Astrocyte (in vitro differentiated cells and primary cell): ENCODE data around the gene MARK1. TPM values are rescaled to one million over a fixed set of nuclear protein-coding genes. Genes with fewer than 3 reads are reported as not detected.

Experiments used
- DNase-seq: peaks from one replicate; pipeline ENCODE4 v3.0.0-alpha.2; 2010; ENCODE audit warnings: low read depth
- FAIRE-seq: peaks from 2 replicates; lab custom pipeline; 2011; peaks lifted over from hg19 to GRCh38; lab: Jason Lieb, UNC
- H2AFZ ChIP-seq: 2 replicates; pipeline ENCODE4 v1.6.0; 2012; ENCODE audit warnings: low read depth, low read length, inconsistent platforms
- H3K27ac ChIP-seq: 2 replicates; pipeline ENCODE4 v1.5.1; 2011; ENCODE audit warnings: low read depth, low read length, inconsistent platforms
- H3K27me3 ChIP-seq: 2 replicates; pipeline ENCODE4 v1.6.0; 2011; ENCODE audit warnings: low read length, inconsistent platforms; ENCODE audit not compliant: insufficient read depth
- H3K36me3 ChIP-seq: 2 replicates; pipeline ENCODE4 v1.5.1; 2011; ENCODE audit warnings: low read length, inconsistent platforms; ENCODE audit not compliant: insufficient read depth
- H3K4me1 ChIP-seq: 2 replicates; pipeline ENCODE4 v1.5.1; 2011; ENCODE audit warnings: low read length, inconsistent platforms; ENCODE audit not compliant: insufficient read depth
- H3K4me2 ChIP-seq: 2 replicates; pipeline ENCODE4 v1.6.0; 2012; ENCODE audit warnings: low read length, inconsistent platforms
- H3K4me3 ChIP-seq: 2 replicates; pipeline ENCODE4 v1.5.1; 2011; ENCODE audit warnings: low read depth, mild to moderate bottlenecking, low read length, inconsistent platforms; ENCODE audit not compliant: insufficient read depth
- H3K79me2 ChIP-seq: 2 replicates; pipeline ENCODE4 v1.6.0; 2012; ENCODE audit warnings: mild to moderate bottlenecking, low read length, inconsistent platforms; ENCODE audit not compliant: insufficient read depth
- H3K9ac ChIP-seq: 2 replicates; pipeline ENCODE4 v1.6.0; 2012; ENCODE audit warnings: mild to moderate bottlenecking, low read length, inconsistent platforms
- H3K9me3 ChIP-seq: 2 replicates; pipeline ENCODE4 v1.5.1; 2012; ENCODE audit warnings: low read depth, mild to moderate bottlenecking, low read length, inconsistent platforms; ENCODE audit not compliant: insufficient read depth
- H4K20me1 ChIP-seq: 2 replicates; pipeline ENCODE4 v1.6.0; 2012; ENCODE audit warnings: low read length, inconsistent platforms; ENCODE audit not compliant: insufficient read depth
- H3K27ac Mint-ChIP-seq: one replicate; pipeline ENCODE4 v1.8.0; 2021; ENCODE audit warnings: mild to moderate bottlenecking, mixed read lengths; ENCODE audit not compliant: unreplicated experiment
- H3K27me3 Mint-ChIP-seq: one replicate; pipeline ENCODE4 v1.8.0; 2021; ENCODE audit warnings: low read depth, mixed read lengths; ENCODE audit not compliant: unreplicated experiment
- H3K36me3 Mint-ChIP-seq: one replicate; pipeline ENCODE4 v1.8.0; 2021; ENCODE audit warnings: low read depth, mixed read lengths; ENCODE audit not compliant: unreplicated experiment
- H3K4me1 Mint-ChIP-seq: one replicate; pipeline ENCODE4 v1.8.0; 2021; ENCODE audit warnings: low read depth, mixed read lengths; ENCODE audit not compliant: unreplicated experiment
- H3K4me3 Mint-ChIP-seq: one replicate; pipeline ENCODE4 v1.8.0; 2021; ENCODE audit warnings: mild to moderate bottlenecking, moderate library complexity, mixed read lengths; ENCODE audit not compliant: unreplicated experiment
- H3K9me3 Mint-ChIP-seq: one replicate; pipeline ENCODE4 v1.8.0; 2021; ENCODE audit warnings: mild to moderate bottlenecking, mixed read lengths; ENCODE audit not compliant: unreplicated experiment
- CTCF ChIP-seq: IDR thresholded peaks from 2 replicates; pipeline ENCODE4 v1.5.1; 2011; ENCODE audit warnings: low read depth, mild to moderate bottlenecking, inconsistent platforms, low read length, moderate library complexity; ENCODE audit not compliant: insufficient read depth
- EZH2 ChIP-seq: IDR thresholded peaks from 2 replicates; pipeline ENCODE4 v1.6.1; 2012; ENCODE audit warnings: mild to moderate bottlenecking, low read length, inconsistent platforms; ENCODE audit not compliant: insufficient read depth
- total RNA-seq: library from RNA; stranded (reverse); gene quantifications from 2 replicates; pipeline ENCODE4 v1.2.1, GENCODE V29; 2021

MARK1 gene
- total RNA-seq, 1 donor from 2014 or later: 10.8 TPM

DNA sequence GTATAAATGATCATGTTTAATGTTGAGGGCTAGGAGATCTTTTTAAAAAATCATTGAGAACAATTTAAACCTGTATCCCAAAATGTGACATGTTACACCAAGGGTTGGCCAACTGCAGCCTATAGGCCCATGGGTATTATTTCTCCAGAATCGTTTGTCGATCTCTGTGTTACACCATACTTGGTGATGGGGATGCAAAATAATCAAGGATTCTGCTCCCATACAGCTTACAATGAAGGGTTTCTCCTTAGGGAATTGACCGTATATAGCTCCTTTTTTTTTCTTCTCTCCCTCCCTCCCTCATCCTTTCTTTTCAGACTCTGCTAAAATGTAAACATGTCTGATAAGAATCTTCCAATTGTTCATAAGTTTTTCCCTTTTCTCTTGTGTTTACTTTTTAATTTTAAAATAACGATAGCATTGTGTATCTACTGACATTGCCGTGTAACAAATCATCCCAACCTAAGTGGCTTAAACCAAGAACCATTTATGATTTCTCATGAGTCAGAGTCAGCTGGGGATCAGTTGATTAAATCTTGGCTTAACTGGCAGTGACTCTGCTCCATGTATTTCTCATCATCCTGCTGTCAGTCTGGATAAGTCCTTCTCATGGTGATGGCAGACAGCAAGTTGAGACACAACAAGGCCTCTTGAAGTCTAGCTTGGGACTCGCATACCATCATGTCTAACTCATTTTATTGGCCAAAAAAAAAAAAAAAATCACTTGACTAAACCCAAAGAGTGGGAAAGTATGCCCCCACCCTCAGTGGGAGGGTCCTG lies 48.0 kb downstream of the MARK1 start:
- TF ChIP-seq CTCF (no peak), EZH2 (no peak)
- peaks cover 3% of the 10 kb centered on the region for H3K36me3 Mint-ChIP-seq
- Histone ChIP-seq H2AFZ (no peak overlapping the region), H3K27me3 (no peaks in the 10 kb centered on the region), H3K36me3 (no peaks in the 10 kb centered on the region), H3K27ac (no peak overlapping the region), H3K4me3 (no peak overlapping the region), H3K9me3 (no peaks in the 10 kb centered on the region), H3K79me2 (no peaks in the 10 kb centered on the region), H3K4me2 (no peak overlapping the region), H3K9ac (no peak overlapping the region), H4K20me1 (no peaks in the 10 kb centered on the region), H3K4me1 (no peaks in the 10 kb centered on the region)
- H3K9me3 Mint-ChIP-seq: peaks cover 7% of the 10 kb centered on the region
- DNase-seq: no peak
- no peaks in the 10 kb centered on the region for H3K27me3 Mint-ChIP-seq
- no peak overlapping the region for H3K27ac Mint-ChIP-seq
- no peak overlapping the region for H3K4me3 Mint-ChIP-seq
- peaks cover 2% of the 10 kb centered on the region for H3K4me1 Mint-ChIP-seq
- FAIRE-seq: no peak

GRCh38 chr1:220577926-220578325 lies 50.0 kb downstream of the MARK1 start:
- H3K9me3 Mint-ChIP-seq: peaks cover 6% of the 10 kb centered on the region
- H3K79me2 ChIP-seq: no peaks in the 10 kb centered on the region
- H3K36me3 ChIP-seq: no peaks in the 10 kb centered on the region
- H3K4me3 Mint-ChIP-seq: no peak overlapping the region
- H3K27me3 ChIP-seq: no peaks in the 10 kb centered on the region
- no peaks in the 10 kb centered on the region for H3K9me3 ChIP-seq
- DNase-seq (no peak), FAIRE-seq (no peak)
- H3K27ac ChIP-seq: no peak overlapping the region
- no peak overlapping the region for H3K4me3 ChIP-seq
- H2AFZ ChIP-seq: no peak overlapping the region
- TF ChIP-seq CTCF: no peak
- TF ChIP-seq EZH2: no peak
- no peak overlapping the region for H3K4me2 ChIP-seq
- H3K36me3 Mint-ChIP-seq: peaks cover 3% of the 10 kb centered on the region
- no peak overlapping the region for H3K9ac ChIP-seq
- H4K20me1 ChIP-seq: no peaks in the 10 kb centered on the region
- H3K27ac Mint-ChIP-seq: no peak overlapping the region
- no peaks in the 10 kb centered on the region for H3K4me1 ChIP-seq
- peaks cover 2% of the 10 kb centered on the region for H3K4me1 Mint-ChIP-seq
- H3K27me3 Mint-ChIP-seq: no peaks in the 10 kb centered on the region

DNA sequence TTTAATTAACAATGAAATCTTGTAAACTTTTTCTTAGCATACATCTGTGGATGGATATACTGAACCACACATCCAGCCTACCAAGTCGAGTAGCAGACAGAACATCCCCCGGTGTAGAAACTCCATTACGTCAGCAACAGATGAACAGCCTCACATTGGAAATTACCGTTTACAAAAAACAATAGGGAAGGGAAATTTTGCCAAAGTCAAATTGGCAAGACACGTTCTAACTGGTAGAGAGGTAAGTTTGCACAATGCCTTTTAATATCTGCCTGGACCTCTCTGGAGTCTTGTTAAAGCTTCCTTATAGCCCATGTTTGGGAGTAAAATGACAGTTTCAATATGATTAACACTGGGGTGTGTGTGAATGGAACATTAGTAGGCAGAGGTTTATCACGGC lies 51.4 kb downstream of the MARK1 start:
- no peaks in the 10 kb centered on the region for H3K79me2 ChIP-seq
- H2AFZ ChIP-seq: no peak overlapping the region
- H3K9me3 Mint-ChIP-seq: peaks cover 4% of the 10 kb centered on the region
- peaks cover 2% of the 10 kb centered on the region for H3K4me1 Mint-ChIP-seq
- H3K27me3 Mint-ChIP-seq: no peaks in the 10 kb centered on the region
- no peaks in the 10 kb centered on the region for H4K20me1 ChIP-seq
- no peak for DNase-seq
- no peaks in the 10 kb centered on the region for H3K4me1 ChIP-seq
- H3K4me3 Mint-ChIP-seq: no peak overlapping the region
- no peak overlapping the region for H3K4me2 ChIP-seq
- no peaks in the 10 kb centered on the region for H3K9me3 ChIP-seq
- no peak overlapping the region for H3K4me3 ChIP-seq
- no peak overlapping the region for H3K9ac ChIP-seq
- no peaks in the 10 kb centered on the region for H3K27me3 ChIP-seq
- no peak for FAIRE-seq
- H3K36me3 ChIP-seq: no peaks in the 10 kb centered on the region
- H3K27ac Mint-ChIP-seq: no peak overlapping the region
- H3K27ac ChIP-seq: no peak overlapping the region
- no peak for TF ChIP-seq CTCF
- TF ChIP-seq EZH2: no peak
- H3K36me3 Mint-ChIP-seq: peaks cover 3% of the 10 kb centered on the region
